HepG2 (cell line): ENCODE measurements around the gene ARHGEF16. TPM values are rescaled to one million over a fixed set of nuclear protein-coding genes. Genes with fewer than 3 reads are reported as not detected.
A peak's percentile ranks its signal among the peaks of the same experiment; 100 is the strongest.

ENCODE experiments used
- HIVEP1 ChIP-seq: sonication (generic); formaldehyde crosslinking; IDR thresholded peaks from 2 replicates; pipeline ENCODE4 v1.4.0; 2020; ENCODE audit warnings: mild to moderate bottlenecking, missing genetic modification reagents
- HNRNPH1 ChIP-seq: fragments of 200-400 bp; formaldehyde crosslinking; optimal IDR thresholded peaks from 2 replicates; pipeline ENCODE3; 2017; ENCODE audit warnings: mild to moderate bottlenecking, low read depth, low read length
- HNRNPLL ChIP-seq: fragments of 200-400 bp; formaldehyde crosslinking; IDR thresholded peaks from 2 replicates; pipeline ENCODE4 v1.6.1; 2017; ENCODE audit warnings: mild to moderate bottlenecking, low read depth, low read length; ENCODE audit not compliant: poor library complexity, severe bottlenecking
- MTF2 ChIP-seq: sonication (generic); formaldehyde crosslinking; IDR thresholded peaks from 2 replicates; pipeline ENCODE4 v1.5.0; 2020; ENCODE audit warnings: missing genetic modification reagents, borderline replicate concordance
- POGZ ChIP-seq: sonication (generic); formaldehyde crosslinking; IDR thresholded peaks from 2 replicates; pipeline ENCODE4 v1.4.0; 2020; ENCODE audit warnings: mild to moderate bottlenecking, missing genetic modification reagents
- POLR2G ChIP-seq: fragments of 200-400 bp; formaldehyde crosslinking; IDR thresholded peaks from 2 replicates; pipeline ENCODE4 v1.6.1; 2018; ENCODE audit warnings: mild to moderate bottlenecking, low read depth, low read length, moderate library complexity
- PRDM10 ChIP-seq: sonication (generic); formaldehyde crosslinking; IDR thresholded peaks from 2 replicates; pipeline ENCODE4 v1.4.0; 2020; ENCODE audit warnings: low read depth, missing genetic modification reagents
- SIN3A ChIP-seq: IDR thresholded peaks from 2 replicates; pipeline ENCODE4 v1.6.1; 2011; ENCODE audit warnings: low read depth, mild to moderate bottlenecking, control low read depth, low read length, borderline replicate concordance
- THAP11 ChIP-seq: IDR thresholded peaks from 2 replicates; pipeline ENCODE4 v1.6.1; 2016; ENCODE audit warnings: missing biosample characterization, missing genetic modification reagents
- ZNF317 ChIP-seq: sonication (generic); formaldehyde crosslinking; IDR thresholded peaks from 2 replicates; pipeline ENCODE4 v1.5.0; 2020; ENCODE audit warnings: mild to moderate bottlenecking, missing genetic modification reagents
- ZNF44 ChIP-seq: sonication (generic); formaldehyde crosslinking; IDR thresholded peaks from 2 replicates; pipeline ENCODE4 v1.5.1; 2020; ENCODE audit warnings: mild to moderate bottlenecking, missing genetic modification reagents
- ZNF510 ChIP-seq: sonication (generic); formaldehyde crosslinking; IDR thresholded peaks from 2 replicates; pipeline ENCODE4 v1.4.0; 2020; ENCODE audit warnings: low read depth, mild to moderate bottlenecking, missing genetic modification reagents
- polyA plus RNA-seq, 8 experiments: library from polyadenylated mRNA; depleted of rRNA in 3 of 8; stranded (reverse) in 7 of 8; unstranded in 1 of 8; fragments of >200 nt; fragmentation: Illumina TruSeq in 4 of 8; extraction: Trizol in 4 of 8; gene quantifications; 2 replicates each; pipeline versions ENCODE4 v1.2.1 to v1.2.3, GENCODE V29; 2011 to 2016; ENCODE audit warnings: low read depth in 4 of 8, missing spikeins in 1 of 8, mixed read lengths in 1 of 8; ENCODE audit not compliant: insufficient read depth in 1 of 8
- total RNA-seq, 5 experiments: library from RNA; depleted of rRNA; stranded (reverse); fragments of >200 nt; fragmentation: Illumina TruSeq; extraction: Trizol; gene quantifications; 2 replicates each; pipeline ENCODE4 v1.2.3, GENCODE V29; 2016; ENCODE audit warnings: low read depth in 1 of 5
- TF ChIP-seq, protein P1 (sequence below): IDR thresholded peaks from 2 replicates; pipeline ENCODE4 v1.4.0; 2020; ENCODE audit warnings: mild to moderate bottlenecking, missing genetic modification reagents
- TF ChIP-seq, protein P2 (sequence below): sonication (generic); formaldehyde crosslinking; IDR thresholded peaks from 2 replicates; pipeline ENCODE4 v1.5.1; 2020; ENCODE audit warnings: mild to moderate bottlenecking, missing genetic modification reagents, moderate library complexity
- TF ChIP-seq, protein P3 (sequence below): sonication (generic); formaldehyde crosslinking; IDR thresholded peaks from 2 replicates; pipeline ENCODE4 v1.5.1; 2020; ENCODE audit warnings: missing genetic modification reagents, mild to moderate bottlenecking, borderline replicate concordance

Gene ARHGEF16
- total and polyA plus RNA-seq, 2 of the 13 experiments (the other 11 are each of a cell fraction or from before 2014, with no cell fraction given): 20.3 to 39.9 TPM

DNA sequence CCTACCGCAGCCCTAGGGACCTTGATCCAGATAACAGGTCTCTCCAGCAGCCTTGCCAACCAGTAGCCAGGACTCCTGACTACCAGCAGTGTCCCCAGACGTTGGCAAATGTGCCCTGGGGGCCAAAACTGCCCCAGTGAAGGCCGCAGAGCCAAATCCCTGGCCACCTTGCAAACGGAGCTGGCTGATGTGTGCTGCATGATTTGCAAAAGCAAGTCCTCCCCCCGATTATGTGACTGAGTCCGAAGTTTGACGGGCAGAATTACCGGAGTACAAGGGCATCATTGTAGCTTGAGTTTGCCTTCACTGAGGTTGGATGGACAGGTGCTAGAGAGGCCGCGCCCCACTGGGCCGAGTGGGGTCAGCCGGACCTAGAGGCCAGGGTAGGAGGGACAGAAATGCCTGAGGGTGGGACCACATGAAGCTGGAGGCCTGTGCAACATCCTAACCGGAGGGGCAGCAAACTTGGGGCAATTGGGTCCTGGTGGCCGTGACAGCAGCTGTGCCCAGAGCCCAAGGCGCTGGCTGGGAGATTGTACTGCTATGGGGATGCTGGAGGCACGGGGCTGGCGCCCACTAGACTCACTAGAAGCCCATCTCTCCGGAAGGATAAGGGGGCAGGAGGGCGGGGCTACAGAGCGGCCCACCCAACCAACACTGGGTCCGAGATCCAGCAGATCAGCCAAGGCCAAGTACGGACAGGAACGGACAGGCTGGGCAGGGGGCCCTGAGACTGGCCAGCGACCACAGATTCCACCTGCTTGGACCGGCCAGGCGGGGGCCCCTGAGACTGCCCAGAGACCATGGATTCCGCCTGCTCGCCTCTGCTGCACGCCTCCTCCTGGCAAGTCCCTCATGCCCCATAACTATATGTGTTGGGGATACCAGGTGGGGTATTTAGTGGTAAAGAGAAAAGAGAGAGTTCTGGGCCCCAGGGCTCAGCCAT, 2.8 kb downstream of the ARHGEF16 start (continued):
- TF ChIP-seq PRDM10 (CRISPR knock-in tag): peak; percentile 4
- 0 out of 2 replicates have a peak, but pooled peaks have one; percentile 57 for TF ChIP-seq POGZ (CRISPR knock-in tag)
- TF ChIP-seq HNRNPLL: peak; percentile 30
- TF ChIP-seq POLR2G: peak; percentile 75
- peak; percentile 62; the same call in 1 of the 2 replicates for TF ChIP-seq MTF2 (CRISPR knock-in tag)
- peak; percentile 50; the same call in 1 of the 2 replicates for TF ChIP-seq THAP11 (CRISPR knock-in tag)
- no peak for TF ChIP-seq SIN3A
- TF ChIP-seq, protein P1, sequence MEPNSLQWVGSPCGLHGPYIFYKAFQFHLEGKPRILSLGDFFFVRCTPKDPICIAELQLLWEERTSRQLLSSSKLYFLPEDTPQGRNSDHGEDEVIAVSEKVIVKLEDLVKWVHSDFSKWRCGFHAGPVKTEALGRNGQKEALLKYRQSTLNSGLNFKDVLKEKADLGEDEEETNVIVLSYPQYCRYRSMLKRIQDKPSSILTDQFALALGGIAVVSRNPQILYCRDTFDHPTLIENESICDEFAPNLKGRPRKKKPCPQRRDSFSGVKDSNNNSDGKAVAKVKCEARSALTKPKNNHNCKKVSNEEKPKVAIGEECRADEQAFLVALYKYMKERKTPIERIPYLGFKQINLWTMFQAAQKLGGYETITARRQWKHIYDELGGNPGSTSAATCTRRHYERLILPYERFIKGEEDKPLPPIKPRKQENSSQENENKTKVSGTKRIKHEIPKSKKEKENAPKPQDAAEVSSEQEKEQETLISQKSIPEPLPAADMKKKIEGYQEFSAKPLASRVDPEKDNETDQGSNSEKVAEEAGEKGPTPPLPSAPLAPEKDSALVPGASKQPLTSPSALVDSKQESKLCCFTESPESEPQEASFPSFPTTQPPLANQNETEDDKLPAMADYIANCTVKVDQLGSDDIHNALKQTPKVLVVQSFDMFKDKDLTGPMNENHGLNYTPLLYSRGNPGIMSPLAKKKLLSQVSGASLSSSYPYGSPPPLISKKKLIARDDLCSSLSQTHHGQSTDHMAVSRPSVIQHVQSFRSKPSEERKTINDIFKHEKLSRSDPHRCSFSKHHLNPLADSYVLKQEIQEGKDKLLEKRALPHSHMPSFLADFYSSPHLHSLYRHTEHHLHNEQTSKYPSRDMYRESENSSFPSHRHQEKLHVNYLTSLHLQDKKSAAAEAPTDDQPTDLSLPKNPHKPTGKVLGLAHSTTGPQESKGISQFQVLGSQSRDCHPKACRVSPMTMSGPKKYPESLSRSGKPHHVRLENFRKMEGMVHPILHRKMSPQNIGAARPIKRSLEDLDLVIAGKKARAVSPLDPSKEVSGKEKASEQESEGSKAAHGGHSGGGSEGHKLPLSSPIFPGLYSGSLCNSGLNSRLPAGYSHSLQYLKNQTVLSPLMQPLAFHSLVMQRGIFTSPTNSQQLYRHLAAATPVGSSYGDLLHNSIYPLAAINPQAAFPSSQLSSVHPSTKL (CRISPR knock-in tag): peak; percentile 56
- TF ChIP-seq HNRNPH1: no peak
- TF ChIP-seq, protein P2, sequence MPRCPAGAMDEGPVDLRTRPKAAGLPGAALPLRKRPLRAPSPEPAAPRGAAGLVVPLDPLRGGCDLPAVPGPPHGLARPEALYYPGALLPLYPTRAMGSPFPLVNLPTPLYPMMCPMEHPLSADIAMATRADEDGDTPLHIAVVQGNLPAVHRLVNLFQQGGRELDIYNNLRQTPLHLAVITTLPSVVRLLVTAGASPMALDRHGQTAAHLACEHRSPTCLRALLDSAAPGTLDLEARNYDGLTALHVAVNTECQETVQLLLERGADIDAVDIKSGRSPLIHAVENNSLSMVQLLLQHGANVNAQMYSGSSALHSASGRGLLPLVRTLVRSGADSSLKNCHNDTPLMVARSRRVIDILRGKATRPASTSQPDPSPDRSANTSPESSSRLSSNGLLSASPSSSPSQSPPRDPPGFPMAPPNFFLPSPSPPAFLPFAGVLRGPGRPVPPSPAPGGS (CRISPR knock-in tag): peak; percentile 12; the same call in 1 of the 2 replicates
- TF ChIP-seq, protein P3, sequence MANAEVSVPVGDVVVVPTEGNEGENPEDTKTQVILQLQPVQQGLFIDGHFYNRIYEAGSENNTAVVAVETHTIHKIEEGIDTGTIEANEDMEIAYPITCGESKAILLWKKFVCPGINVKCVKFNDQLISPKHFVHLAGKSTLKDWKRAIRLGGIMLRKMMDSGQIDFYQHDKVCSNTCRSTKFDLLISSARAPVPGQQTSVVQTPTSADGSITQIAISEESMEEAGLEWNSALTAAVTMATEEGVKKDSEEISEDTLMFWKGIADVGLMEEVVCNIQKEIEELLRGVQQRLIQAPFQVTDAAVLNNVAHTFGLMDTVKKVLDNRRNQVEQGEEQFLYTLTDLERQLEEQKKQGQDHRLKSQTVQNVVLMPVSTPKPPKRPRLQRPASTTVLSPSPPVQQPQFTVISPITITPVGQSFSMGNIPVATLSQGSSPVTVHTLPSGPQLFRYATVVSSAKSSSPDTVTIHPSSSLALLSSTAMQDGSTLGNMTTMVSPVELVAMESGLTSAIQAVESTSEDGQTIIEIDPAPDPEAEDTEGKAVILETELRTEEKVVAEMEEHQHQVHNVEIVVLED (CRISPR knock-in tag): peak; percentile 56; the same call in 1 of the 2 replicates
- TF ChIP-seq ZNF44 (CRISPR knock-in tag): no peak
- TF ChIP-seq HIVEP1 (CRISPR knock-in tag): peak; percentile 79
- no peak for TF ChIP-seq ZNF510 (CRISPR knock-in tag)
- peak; percentile 48; the same call in 1 of the 2 replicates for TF ChIP-seq ZNF317
